ENCODE data around the gene SAMD11.
"Not testable (repeated sequence)": the region's sequence is repeated elsewhere in the genome, so short reads cannot be mapped to it uniquely, and the experiment has no call there.

The SAMD11 gene

DNA sequence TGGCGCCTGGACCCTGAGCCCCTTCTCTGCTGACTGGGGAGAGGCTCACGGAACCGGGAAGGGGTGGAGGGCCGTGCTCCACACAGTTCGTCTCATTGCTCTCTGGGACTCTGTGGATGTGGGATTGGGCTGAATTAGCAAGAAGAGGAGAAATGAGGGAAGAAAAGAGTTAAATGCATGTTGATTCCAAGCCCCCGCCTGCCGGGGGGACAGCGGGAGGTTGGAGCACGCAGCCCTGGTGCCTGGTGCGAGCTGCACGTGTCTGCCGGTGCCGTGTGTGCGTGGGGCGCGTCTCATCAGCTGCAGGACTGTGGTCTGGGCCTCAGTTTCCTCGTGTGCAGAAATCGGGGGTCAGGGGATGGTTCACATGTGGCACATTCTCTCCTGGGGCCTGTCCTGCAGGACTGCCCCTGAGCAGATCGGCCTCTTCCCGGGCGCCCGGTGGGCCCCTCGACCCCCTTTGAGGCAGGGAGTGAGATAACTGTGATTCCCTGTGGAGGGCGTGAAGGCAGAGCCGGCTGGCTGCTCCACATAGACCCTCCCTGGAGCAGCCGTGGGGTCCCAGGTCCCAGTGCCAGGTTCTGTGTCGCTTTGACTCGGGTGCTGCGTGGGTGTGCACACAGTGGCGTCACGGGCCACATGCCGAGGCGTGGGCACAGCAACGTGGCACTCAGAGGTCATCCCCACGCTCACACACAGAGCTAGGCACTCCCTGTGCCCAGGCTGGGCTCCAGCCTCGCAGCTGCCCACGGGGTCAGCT lies 11.4 kb downstream of the SAMD11 start:
- no peak for DNase-seq

DNA sequence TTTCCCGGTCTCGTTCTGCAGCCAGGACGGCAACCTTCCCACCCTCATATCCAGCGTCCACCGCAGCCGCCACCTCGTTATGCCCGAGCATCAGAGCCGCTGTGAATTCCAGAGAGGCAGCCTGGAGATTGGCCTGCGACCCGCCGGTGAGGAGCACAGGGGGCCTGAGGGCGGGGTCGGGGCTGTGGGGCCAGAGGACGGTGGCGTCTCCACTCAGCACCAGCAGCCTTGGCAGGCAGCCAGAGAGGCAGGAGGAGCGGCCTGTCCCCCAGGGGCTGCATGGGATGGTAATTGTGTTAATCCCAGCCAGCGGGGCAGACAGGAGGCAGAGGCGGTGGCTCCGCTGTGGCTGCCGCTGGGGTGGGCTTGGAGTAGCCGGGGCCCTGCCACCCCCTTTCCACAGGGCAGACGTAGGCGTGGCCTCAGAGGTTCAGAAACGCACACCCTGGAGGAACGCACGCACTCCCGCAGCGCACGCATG lies 12.1 kb downstream of the SAMD11 start:
- DNase-seq, result peak; percentile 84

DNA sequence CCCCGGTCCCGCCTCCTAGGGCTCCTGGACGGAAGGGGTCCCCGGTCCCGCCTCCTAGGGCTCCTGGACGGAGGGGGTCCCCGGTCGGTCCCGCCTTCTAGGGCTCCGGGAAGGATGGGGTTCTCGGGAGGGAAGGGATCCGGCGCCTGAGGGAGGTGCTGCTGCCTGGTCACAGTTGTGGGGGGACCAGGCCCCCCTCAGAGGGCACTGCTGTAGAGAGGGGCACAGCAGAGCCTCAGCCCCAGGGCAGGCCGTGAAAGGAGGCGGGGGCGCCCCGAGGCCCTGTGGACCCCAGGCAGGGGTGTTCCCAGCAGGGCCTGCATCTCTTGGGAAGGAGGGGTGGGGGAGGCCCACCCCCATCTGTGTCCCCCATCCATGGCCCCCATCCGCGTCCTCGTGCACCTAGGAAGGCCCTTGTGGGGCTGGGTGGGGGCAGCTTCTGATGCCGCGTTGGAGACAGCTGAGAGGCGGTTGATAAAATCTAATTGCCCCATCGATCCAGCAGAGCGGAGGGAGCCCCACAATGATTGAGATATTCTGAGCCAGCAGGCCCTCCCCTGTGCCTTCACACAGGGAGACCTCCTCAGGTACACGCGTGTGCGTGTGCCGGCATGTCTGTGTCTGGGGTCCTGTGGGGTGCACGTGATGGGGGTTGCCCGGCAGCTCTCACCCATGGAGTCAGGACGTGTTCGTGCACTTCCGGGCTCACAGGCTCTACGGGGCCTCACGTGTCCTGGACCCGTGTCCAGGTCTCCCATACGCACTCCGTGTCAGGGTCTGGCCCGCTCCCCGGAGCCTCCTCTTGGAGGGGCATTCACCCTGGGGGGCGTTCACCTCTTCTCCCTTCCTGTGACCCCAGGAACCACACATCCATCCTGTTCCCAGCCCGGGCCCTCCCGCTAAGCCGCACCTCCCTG lies 12.9 kb downstream of the SAMD11 start:
- DNase-seq, result no peak

DNA sequence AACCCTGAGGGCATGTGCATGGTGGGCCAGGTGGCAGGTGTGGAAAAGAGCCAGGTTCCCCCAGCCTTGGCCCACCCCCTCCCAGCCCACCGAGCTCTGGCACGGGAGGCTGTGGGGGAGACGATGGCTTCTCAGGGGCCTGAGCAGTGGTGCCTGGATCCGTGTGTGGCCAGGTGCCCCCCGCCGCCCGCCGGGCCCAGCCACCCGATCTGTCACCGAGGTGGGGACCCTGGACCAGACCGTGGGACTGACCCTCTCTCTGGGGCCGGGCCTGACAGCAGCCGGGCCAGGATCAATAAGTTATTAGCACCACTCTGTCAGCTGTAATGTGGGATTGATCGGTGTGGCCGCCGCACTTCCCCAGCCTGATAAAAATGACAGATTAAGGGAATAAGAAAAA lies 13.8 kb downstream of the SAMD11 start:
- no peak for DNase-seq

DNA sequence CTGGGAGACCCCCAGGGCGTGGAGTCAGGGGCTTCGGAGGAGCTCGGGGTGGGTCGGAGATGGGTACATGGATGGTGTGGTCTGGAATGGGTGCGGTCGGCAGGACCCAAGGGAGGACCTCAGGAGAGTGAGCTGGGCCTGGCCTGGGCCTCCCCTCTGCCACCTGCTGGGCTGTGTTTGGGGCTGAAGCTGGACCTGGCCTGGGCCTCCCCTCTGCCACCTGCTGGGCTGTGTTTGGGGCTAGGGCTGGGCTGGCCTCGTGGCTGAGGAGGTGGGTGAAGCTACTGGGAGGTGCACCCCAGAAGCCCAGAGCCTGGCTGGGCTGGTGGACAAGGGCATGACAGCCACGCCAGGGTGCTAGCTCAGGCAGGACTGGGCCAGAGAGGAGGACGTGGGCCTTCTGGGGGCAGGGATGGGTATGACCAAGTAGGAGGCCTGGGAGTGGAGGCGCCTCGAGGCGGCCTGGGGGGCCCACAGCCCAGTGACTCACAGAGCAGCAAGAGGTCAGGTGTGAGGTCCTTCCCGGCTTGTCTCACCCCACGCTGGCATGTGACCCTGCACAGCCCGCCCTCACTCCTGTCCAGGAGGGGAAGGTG lies 14.5 kb downstream of the SAMD11 start:
- DNase-seq, result peak; percentile 80

DNA sequence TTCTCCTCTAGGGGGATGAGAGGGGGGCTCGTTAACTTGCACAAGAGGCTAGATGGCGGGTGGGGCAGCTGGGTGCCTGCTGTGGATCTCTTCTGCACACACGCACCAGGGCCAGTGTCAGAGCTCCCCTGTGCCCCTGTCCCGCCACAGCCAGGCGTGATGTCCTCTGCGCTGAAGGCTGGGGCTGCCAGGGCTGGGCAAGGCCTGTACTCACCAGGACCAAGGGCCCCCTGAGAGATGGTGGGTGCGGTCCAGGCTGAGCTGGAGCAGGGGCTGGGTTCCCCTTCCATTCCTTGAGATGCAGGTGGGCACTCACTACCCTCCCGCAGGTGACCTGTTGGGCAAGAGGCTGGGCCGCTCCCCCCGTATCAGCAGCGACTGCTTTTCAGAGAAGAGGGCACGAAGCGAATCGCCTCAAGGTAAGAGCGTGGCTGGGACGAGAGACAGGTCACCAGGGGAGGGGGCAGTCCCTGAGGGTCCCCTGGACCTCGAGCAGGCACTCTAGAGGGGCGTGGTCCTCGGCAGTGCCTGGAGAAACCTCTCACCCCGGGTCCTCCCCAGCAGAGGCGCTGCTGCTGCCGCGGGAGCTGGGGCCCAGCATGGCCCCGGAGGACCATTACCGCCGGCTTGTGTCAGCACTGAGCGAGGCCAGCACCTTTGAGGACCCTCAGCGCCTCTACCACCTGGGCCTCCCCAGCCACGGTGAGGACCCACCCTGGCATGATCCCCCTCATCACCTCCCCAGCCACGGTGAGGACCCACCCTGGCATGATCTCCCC lies 15.2 kb downstream of the SAMD11 start:
- no peak for DNase-seq

DNA sequence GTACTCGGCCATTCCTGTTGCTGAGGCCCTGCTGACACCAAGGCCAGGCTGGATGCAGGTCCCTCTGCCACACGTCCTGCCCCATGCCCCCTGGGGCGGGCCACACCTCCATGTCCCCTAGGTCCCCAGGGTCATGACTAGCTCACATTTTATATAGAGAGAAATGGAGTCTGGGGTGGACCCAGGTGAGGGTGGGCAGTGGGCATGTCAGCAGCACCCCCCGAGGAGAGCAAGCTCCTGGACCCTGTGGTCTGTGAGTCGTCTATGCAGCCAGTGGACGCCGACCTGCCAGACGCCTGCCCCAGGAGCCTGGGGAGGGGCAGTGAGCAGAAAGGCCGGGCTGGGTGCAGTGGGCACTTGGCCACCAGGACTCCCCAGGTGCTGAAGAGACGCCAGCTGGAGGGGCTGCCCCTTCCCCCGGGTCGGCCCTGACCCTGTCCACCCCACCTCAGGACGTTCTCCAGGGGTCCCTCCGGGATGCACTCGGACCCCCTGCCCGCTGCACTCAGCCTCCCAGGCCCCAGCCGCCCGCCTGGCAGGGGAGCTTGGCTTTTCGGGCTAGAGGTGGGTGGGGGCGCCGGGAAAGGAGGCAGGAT lies 15.9 kb downstream of the SAMD11 start:
- DNase-seq, result no peak

DNA sequence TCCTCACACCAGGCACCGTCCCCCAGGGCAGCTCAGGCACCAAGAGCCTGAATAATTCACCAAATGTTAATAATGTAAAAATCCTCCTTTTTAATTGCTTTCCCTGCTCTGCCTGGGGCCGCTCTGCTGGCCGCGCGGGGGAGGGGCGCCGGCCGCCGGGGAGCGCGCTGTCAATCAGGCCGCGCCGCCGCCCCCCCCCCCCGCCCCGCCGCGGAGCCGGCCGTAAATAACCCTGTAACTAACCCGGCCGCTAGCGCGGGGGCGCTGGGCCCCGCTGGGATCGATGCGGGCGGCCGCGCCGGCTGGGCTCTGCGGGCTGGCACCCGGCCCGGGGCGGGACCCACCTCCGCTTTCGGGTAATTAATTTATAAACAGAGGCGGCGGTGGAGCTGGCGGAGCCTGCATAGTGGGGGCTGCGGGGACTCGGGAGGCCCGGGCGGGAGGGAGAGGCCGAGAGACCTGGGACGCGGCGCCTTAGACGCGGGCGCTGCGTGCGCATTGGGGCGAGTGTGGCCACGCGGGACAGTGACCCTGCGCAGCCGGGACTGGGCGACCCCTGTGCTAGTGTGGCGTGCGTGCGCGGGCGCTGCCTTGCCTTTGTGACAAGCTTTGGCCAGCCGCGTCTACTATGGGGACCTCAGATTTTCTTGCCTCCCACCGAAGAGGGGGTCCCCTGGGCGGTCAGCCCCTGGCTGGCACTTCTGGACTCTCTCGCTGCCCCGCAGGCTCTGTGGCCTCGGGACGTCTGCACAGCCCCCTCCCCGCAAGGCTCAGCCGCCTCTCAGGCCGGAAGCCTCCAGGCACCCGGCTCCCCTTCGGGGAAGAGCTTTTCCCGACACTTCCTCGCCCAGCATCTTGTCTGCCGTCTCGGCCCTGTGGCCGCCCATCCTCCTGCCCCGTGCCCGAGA lies 16.6 kb downstream of the SAMD11 start:
- DNase-seq, result peak; percentile 91

DNA sequence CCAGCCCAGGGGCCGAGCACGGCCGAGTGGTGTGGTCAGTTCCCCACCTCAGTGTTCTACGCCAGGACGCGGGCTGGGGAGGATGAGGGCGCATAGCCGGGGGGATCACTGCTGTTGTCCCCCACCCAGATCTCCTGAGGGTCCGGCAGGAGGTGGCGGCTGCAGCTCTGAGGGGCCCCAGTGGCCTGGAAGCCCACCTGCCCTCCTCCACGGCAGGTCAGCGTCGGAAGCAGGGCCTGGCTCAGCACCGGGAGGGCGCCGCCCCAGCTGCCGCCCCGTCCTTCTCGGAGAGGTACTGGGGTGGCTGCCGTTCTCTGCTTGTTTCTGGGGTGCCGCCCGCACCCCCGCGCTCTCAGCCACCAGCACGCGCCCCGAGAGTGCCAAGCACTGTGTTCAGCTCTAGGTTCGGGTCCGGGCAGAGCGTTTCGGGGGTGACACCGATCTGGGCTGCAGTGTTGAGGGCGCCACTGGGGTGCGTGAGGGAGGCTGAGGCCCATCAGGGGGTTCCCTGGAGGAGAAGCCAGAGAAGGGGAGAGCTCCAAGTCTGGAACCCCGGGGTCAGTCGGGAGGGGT lies 17.4 kb downstream of the SAMD11 start:
- no peak for DNase-seq

DNA sequence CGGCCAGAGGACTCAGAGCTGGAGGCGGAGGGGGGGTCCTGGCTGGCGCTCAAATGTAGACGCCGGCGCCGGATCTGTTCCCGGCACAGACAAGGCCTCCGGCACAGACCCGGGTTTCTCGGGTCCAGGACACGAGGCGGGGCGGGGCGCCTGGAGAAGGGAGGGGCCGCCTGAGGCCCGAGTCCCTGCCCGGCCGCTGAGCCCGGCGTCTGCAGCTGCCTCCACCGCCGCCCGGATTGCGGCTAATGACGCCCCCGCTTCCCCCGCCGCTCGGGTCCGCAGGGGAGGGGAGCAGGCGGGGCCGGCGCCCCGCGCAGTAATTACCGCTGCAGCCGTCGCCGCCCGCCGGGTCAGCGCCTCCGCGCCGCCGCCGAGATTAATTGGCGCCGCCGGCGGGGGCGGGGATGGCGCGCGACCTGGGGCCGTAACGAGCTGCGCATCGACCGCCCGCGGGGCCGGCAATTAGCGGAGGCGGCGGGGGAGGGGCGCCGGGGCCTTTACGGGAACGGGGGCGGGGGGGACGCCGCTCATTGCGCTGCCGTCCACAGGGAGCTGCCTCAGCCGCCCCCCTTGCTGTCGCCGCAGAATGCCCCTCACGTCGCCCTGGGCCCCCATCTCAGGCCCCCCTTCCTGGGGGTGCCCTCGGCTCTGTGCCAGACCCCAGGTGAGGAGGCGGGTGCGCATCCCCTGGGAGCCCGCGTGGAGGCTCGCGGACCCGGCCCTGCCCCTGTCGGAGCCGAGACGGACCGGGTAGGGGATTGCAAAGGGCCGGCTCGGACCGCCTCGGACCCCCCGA lies 18.1 kb downstream of the SAMD11 start:
- peak; percentile 87 for DNase-seq

DNA sequence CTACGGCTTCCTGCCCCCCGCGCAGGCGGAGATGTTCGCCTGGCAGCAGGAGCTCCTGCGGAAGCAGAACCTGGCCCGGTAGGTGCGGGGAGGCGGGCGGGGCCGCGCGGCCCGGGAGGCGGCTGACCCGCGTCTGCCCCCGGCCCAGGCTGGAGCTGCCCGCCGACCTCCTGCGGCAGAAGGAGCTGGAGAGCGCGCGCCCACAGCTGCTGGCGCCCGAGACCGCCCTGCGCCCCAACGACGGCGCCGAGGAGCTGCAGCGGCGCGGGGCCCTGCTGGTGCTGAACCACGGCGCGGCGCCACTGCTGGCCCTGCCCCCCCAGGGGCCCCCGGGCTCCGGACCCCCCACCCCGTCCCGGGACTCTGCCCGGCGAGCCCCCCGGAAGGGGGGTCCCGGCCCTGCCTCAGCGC lies 18.7 kb downstream of the SAMD11 start:
- DNase-seq, result peak; percentile 68

DNA sequence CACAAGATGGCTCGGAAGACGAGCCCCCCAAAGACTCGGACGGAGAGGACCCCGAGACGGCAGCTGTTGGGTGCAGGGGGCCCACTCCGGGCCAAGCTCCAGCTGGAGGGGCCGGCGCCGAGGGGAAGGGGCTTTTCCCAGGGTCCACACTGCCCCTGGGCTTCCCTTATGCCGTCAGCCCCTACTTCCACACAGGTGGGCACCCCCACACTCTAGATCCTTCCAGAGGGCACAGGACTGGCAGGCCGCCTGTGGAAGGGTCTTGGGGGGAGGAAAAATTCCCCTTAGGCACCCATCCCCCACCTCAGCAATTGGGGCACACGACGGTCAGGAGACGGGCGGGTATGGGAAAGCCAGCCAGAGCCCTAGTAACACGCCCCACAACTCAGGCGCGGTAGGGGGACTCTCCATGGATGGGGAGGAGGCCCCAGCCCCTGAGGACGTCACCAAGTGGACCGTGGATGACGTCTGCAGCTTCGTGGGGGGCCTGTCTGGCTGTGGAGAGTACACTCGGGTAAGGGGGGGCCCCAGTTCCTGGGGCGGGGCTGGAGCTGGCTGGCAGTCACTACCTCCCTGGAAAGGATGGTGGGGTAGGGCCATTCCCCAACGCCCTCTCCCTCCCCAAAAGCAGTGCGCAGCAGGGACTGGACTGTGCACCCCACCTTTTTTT lies 19.3 kb downstream of the SAMD11 start:
- no peak for DNase-seq

DNA sequence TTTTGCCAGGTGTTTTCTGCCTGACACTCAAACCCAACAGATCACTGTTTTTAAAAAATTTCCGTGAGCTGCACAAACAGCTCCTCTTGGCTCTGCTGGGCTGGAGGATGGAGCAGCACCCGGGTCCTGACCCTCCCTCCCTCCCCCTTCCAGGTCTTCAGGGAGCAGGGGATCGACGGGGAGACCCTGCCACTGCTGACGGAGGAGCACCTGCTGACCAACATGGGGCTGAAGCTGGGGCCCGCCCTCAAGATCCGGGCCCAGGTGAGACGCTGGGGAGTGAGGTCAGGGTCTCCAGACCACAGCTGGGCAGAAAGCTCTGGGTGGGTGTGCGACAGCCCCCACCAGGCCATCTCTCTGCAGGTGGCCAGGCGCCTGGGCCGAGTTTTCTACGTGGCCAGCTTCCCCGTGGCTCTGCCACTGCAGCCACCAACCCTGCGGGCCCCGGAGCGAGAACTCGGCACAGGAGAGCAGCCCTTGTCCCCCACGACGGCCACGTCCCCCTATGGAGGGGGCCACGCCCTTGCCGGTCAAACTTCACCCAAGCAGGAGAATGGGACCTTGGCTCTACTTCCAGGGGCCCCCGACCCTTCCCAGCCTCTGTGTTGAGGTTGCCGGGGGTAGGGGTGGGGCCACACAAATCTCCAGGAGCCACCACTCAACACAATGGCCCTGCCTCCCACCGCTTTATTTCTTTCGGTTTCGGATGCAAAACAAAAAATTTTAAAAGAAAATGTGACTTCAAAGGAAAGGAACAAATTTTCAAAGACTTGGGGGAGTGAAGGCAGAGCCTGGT lies 20.0 kb downstream of the SAMD11 start:
- no peak for DNase-seq

DNA sequence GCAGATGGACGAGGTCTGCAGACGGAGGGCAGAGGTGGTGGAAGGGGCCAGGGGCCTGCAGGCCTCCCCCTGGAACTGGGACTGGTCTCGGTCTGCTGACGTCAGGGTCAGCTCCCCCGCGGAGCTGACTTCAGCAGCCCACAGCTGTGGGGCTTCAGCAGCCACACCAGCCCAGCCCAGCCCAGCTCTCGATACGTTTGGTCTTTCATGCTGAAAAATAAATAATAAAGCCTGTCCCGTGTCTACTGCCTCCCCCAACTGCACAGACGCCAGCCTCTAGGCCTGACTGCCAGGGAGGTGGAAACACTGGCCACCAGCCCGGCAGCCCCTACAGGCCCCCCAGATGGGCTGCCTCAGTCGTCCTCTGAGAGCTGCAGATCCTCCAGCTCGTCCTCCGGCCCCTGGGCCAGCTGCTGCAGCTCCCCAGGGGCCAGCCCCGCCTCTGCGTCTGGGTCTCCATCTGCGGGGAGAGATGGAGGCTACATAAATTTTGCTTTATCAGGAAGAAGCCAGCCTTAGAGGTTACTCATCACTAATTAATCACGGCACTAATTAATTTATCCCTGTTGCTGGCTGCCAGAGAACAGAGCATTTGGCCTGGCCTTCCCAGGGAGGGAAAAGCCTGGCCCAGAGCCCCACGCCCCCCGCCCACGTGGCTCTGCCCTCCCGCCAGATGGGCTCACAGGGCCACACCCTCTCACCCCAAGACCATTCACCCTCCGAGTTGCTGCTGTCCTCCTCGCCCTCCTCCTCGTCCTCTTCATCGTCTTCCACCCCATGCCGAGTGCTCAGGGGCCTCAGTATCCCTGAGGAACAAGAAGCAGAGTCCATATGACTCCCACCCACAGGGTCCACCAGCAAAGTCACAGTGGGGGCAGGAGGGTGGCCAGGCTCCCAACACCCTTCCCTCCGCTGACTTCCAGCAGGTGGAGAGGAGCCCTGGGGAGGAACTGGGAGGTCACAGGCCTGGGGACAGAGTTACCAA lies 20.9 kb downstream of the SAMD11 start:
- DNase-seq, result peak; percentile 56

DNA sequence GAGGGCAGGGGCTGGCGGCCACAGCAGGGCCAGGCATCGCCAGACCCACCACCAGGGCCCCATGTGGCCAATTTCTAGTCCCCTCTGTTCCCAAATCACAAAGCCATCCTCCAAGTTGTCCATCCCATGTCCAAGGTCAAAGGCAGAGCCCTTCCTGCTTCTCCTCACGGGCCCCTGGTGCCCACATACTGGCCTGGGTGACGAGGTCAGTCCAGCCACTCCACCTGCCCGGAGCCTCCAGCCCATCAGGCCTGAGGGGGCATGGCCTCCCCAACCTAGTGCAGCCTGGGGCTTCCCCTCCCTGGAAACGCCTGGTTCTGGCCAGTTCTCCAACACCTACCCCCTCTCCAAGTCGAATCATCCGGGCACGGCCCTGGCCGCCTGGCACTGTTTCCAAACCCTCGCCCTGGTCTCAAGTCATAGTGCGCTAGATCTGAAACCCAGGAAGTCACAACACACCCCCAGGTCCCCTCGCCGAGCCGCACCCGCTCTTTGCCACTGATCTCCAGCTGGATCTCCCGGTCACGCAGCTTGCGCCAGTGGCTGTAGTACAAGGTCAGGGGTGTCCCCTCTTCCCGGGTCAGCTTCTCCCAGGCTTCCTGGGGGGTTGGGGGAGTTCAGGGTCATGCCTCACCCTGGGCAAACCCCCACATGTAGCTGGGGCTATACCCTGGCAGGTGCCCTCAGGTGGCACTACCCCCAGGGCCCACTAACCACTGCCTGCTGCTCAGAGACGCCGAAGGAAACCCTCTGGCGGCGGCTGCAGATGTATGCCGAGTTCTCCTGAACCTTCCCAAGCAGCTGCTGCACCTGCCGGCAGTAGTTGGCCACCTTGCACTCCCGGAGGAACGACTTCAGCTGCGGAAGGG lies 22.2 kb downstream of the SAMD11 start:
- no peak for DNase-seq

DNA sequence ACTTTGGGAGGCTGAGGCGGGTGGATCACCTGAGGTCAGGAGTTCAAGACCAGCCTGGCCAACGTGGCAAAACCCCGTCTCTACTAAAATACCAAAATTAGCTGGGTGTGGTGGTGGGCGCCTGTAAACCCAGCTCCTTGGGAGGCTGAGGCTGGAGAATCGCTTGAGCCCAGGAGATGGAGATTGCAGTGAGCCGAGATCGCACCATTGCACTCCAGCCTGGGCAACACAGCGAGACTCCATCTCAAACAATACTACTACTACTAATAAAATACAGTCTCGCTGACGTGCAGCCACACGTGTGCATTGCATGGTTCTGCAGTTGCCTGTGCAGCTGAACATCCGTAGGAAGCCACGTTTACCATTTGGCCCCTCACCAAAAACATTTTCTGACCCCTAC lies 23.1 kb downstream of the SAMD11 start:
- not testable (repeated sequence) for DNase-seq
